Breast epithelium (tissue), 3 donors: Measurements from ENCODE around the gene SAP130.

ENCODE experiments used
- CTCF ChIP-seq, 3 donors: fragments of 450-650 bp; IDR thresholded peaks; one replicate each; pipeline ENCODE4 v1.5.1; 2016 to 2017; ENCODE audit warnings: antibody characterized with exemption in 3 of 3, mild to moderate bottlenecking in 3 of 3, moderate library complexity in 3 of 3
- POLR2AphosphoS5 ChIP-seq, 3 donors: sonication (generic); formaldehyde crosslinking; IDR thresholded peaks; one replicate each; pipeline ENCODE4 v1.6.1; 2017; ENCODE audit warnings: antibody characterized with exemption in 3 of 3

GRCh38 chr2:128024816-128025215 is 3.0 kb downstream of the SAP130 start:
- TF ChIP-seq POLR2AphosphoS5 (IDR thresholded peaks at IDR 0.05) (no peak), CTCF (IDR thresholded peaks at IDR 0.05) (no peak)
